Psoas muscle (tissue), 8 donors: ENCODE data around the gene DNAL1. TPM values are rescaled to one million over a fixed set of nuclear protein-coding genes. Genes with fewer than 3 reads are reported as not detected.
"Not testable (repeated sequence)": the region's sequence is repeated elsewhere in the genome, so short reads cannot be mapped to it uniquely, and the experiment has no call there.

Experiments used
- ATAC-seq, 4 donors: fragments of 200-7000 bp; cut with Tn5 transposase; one replicate each; pipeline ENCODE4 v1.9.1; 2020; ENCODE audit warnings: moderate library complexity in 3 of 4, mild to moderate bottlenecking in 2 of 4
- DNase-seq, 2 donors: peaks; one replicate each; pipeline ENCODE4 v3.0.0-alpha.2; 2020
- H3K27ac ChIP-seq: fragments of 200-600 bp; one replicate; pipeline ENCODE4 v1.8.0; 2022
- H3K27me3 ChIP-seq, 3 donors: fragments of 200-600 bp in 1 of 3; one replicate each; pipeline versions ENCODE4 v1.6.1 to v1.8.0; 2013 to 2022; ENCODE audit warnings: low read length in 2 of 3, mild to moderate bottlenecking in 2 of 3, moderate library complexity in 1 of 3; ENCODE audit not compliant: insufficient read depth in 3 of 3
- H3K36me3 ChIP-seq, 2 donors: fragments of 200-600 bp in 1 of 2; one replicate each; pipeline versions ENCODE4 v1.6.1 to v1.8.0; 2013 to 2022; ENCODE audit warnings: low read depth in 1 of 2, mild to moderate bottlenecking in 1 of 2, moderate library complexity in 1 of 2; ENCODE audit not compliant: insufficient read depth in 1 of 2
- H3K4me1 ChIP-seq: fragments of 200-600 bp; one replicate; pipeline ENCODE4 v1.8.0; 2022
- H3K4me3 ChIP-seq: fragments of 200-600 bp; one replicate; pipeline ENCODE4 v1.8.0; 2022; ENCODE audit warnings: mild to moderate bottlenecking
- H3K9me3 ChIP-seq: fragments of 200-600 bp; one replicate; pipeline ENCODE4 v1.8.0; 2022
- CTCF ChIP-seq: fragments of 200-600 bp; IDR thresholded peaks from one replicate; pipeline ENCODE4 v1.8.0; 2022; ENCODE audit warnings: antibody characterized with exemption
- WGBS, 3 donors: extraction: QIAGEN DNeasy Blood & Tissue Kit; methylation state at CpG; one replicate each; pipeline versions ENCODE4 v1.1.6 to v1.1.7; 2013; 5-methylcytosine and 5-hydroxymethylcytosine counted together
- intact Hi-C, 2 donors: fragments of 100-400 bp; cut with DNase I; formaldehyde crosslinking; loops; one replicate each; pipeline versions ENCODE4 v1.11.0 to v1.14.2; 2022
- polyA plus RNA-seq, 3 donors: library from polyadenylated mRNA; stranded (reverse); fragments of 200-250 nt; gene quantifications; one replicate each; pipeline ENCODE4 v1.2.3, GENCODE V29; 2013
- total RNA-seq, 4 donors: library from RNA; stranded (reverse); fragmentation: NEBNext Ultra II Directional in 2 of 4; extraction: Animal tissue kit (Norgen Biotek cat#: 25700) in 2 of 4; gene quantifications; one replicate each; pipeline versions ENCODE4 v1.2.1 to v1.2.4, GENCODE V29; 2021 to 2023
- donor health status: healthy with polysubstance abuse.
- donor health status: DM: no; HTN: no; CAD: no; lungs with moderate emphysema.
- donor health status: Bipolar disorder and iron deficiency.
- donor health status: healthy.
- donor health status: DM: yes; HTN: yes; CAD: no.
- donor health status: DM: no; HTN: no; CAD: no.
- donor health status: DM: no; HTN: no; CAD: no.
- donor health status: DM: yes; HTN: yes; CAD: no.

DNAL1 gene
- total and polyA plus RNA-seq, 7 donors = 4.3 to 20.0 (median 6.4) TPM

- H3K9me3 ChIP-seq = no peaks in the 10 kb centered on the region
- H3K27ac ChIP-seq = peak overlapping the region; percentile 59
- peak; percentile 37 to 73 for DNase-seq
- H3K4me1 ChIP-seq = peaks cover 4% of the 10 kb centered on the region
- ATAC-seq = peak; percentile 82 to 91 (median 85)
- no peaks in the 10 kb centered on the region for H3K27me3 ChIP-seq
- 6 to 9% (median 9%) methylated on average over 47 to 53 of the region's 53 CpGs for WGBS, 3 donors
- peak overlapping the region; percentile 68 for H3K4me3 ChIP-seq
- no peaks in the 10 kb centered on the region for H3K36me3 ChIP-seq
- intact Hi-C loops = loop anchor here (5.0 kb wide), 3 partner anchors 47 to 122 kb away; partner anchors contain the start of gene ACOT2 (in 1 of the 2)
- TF ChIP-seq CTCF = peak; percentile 41
Measured at GRCh38 chr14:73634011-73634833, 10.6 kb upstream of the DNAL1 start.

- H3K4me3 ChIP-seq, H3K9me3 ChIP-seq, H3K27me3 ChIP-seq, ATAC-seq, H3K27ac ChIP-seq, intact Hi-C loops, H3K36me3 ChIP-seq, H3K4me1 ChIP-seq, DNase-seq: not testable (repeated sequence)
- 77 to 82% (median 79%) methylated on average over 10 of the region's 10 CpGs for WGBS, 3 donors
Measured at GRCh38 chr14:73636355-73636754, 8.4 kb upstream of the DNAL1 start.

GRCh38 chr14:73637830-73638229 lies 7.0 kb upstream of the DNAL1 start:
- Histone ChIP-seq H3K9me3 (no peaks in the 10 kb centered on the region), H3K36me3 (no peaks in the 10 kb centered on the region), H3K4me3 (no peak overlapping the region), H3K27ac (no peak overlapping the region), H3K4me1 (peaks cover 4% of the 10 kb centered on the region), H3K27me3 (no peaks in the 10 kb centered on the region)
- 77 to 86% (median 78%) methylated on average over 5 of the region's 5 CpGs for WGBS, 3 donors
- TF ChIP-seq CTCF = no peak
- no peak for DNase-seq
- intact Hi-C loops = no loop called here
- no peak for ATAC-seq

GRCh38 chr14:73640796-73641365 lies 3.9 kb upstream of the DNAL1 start:
- Histone ChIP-seq H3K4me3 (no peak overlapping the region), H3K27me3 (no peaks in the 10 kb centered on the region), H3K27ac (no peak overlapping the region), H3K36me3 (no peaks in the 10 kb centered on the region), H3K9me3 (no peaks in the 10 kb centered on the region), H3K4me1 (peaks cover 10% of the 10 kb centered on the region)
- intact Hi-C loops = loop anchor here in 1 of 2 donors (5.0 kb wide), 1 partner anchor 71 kb away; the partner anchor contains the start of gene PNMA1
- TF ChIP-seq CTCF = no peak
- WGBS, 3 donors = 87 to 95% (median 95%) methylated on average over 5 of the region's 5 CpGs
- ATAC-seq (no peak), DNase-seq (no peak)

- no peak for TF ChIP-seq CTCF
- peaks cover 11% of the 10 kb centered on the region for H3K4me1 ChIP-seq
- intact Hi-C loops = no loop called here
- H3K27me3 ChIP-seq = no peaks in the 10 kb centered on the region
- DNase-seq = no peak
- H3K9me3 ChIP-seq = no peaks in the 10 kb centered on the region
- WGBS, 3 donors = 2 to 4% (median 3%) methylated on average over 7 of the region's 7 CpGs
- peak overlapping the region; percentile 86 for H3K27ac ChIP-seq
- peak overlapping the region; percentile 80 for H3K4me3 ChIP-seq
- ATAC-seq = peak in 1 of 4 donors; percentile 1
- no peaks in the 10 kb centered on the region for H3K36me3 ChIP-seq
Measured at GRCh38 chr14:73645248-73645610, 443 bp downstream of the DNAL1 start.
